H9 (cell line): Measurements from ENCODE around the gene GTF3C5. TPM values are rescaled to one million over a fixed set of nuclear protein-coding genes. Genes with fewer than 3 reads are reported as not detected.

Experiments
- DNase-seq: peaks from one replicate; pipeline ENCODE4 v3.0.0-alpha.2; 2017
- H2AFZ ChIP-seq: one replicate; pipeline ENCODE4 v1.6.1; 2013; ENCODE audit warnings: mild to moderate bottlenecking, low read length, control low read depth, moderate library complexity
- H2AK5ac ChIP-seq: 2 replicates; pipeline ENCODE4 v1.6.1; 2013; ENCODE audit warnings: low read length, control low read depth, mixed read lengths; ENCODE audit not compliant: insufficient read length
- H2BK120ac ChIP-seq: one replicate; pipeline ENCODE4 v1.6.1; 2013; ENCODE audit warnings: low read depth, mild to moderate bottlenecking, low read length, control low read depth, inconsistent platforms; ENCODE audit not compliant: poor library complexity, severe bottlenecking
- H2BK12ac ChIP-seq: 2 replicates; pipeline ENCODE4 v1.6.1; 2013; ENCODE audit warnings: low read length, control low read depth, mixed read lengths, low read depth; ENCODE audit not compliant: insufficient read length
- H2BK15ac ChIP-seq: 2 replicates; pipeline ENCODE4 v1.6.1; 2013; ENCODE audit warnings: low read depth, low read length, control low read depth
- H2BK20ac ChIP-seq: one replicate; pipeline ENCODE4 v1.6.1; 2013; ENCODE audit warnings: low read depth, mild to moderate bottlenecking, low read length, control low read depth, inconsistent platforms; ENCODE audit not compliant: poor library complexity, severe bottlenecking
- H2BK5ac ChIP-seq: 2 replicates; pipeline ENCODE4 v1.6.1; 2013; ENCODE audit warnings: low read length, control low read depth, mixed read lengths; ENCODE audit not compliant: insufficient read length
- H3K14ac ChIP-seq: 2 replicates; pipeline ENCODE4 v1.6.1; 2013; ENCODE audit warnings: low read length, control low read depth; ENCODE audit not compliant: insufficient read depth
- H3K18ac ChIP-seq: 2 replicates; pipeline ENCODE4 v1.6.1; 2013; ENCODE audit warnings: low read depth, mild to moderate bottlenecking, mixed read lengths, low read length, control low read depth; ENCODE audit not compliant: insufficient read length
- H3K23ac ChIP-seq: 2 replicates; pipeline ENCODE4 v1.6.1; 2013; ENCODE audit warnings: low read length, control low read depth, mixed read lengths, low read depth; ENCODE audit not compliant: insufficient read length
- H3K23me2 ChIP-seq: 2 replicates; pipeline ENCODE4 v1.6.1; 2013; ENCODE audit warnings: low read depth, mild to moderate bottlenecking, mixed read lengths, low read length, control low read depth; ENCODE audit not compliant: insufficient read length, poor library complexity, severe bottlenecking
- H3K27ac ChIP-seq: 2 replicates; pipeline ENCODE4 v1.5.1; 2013; ENCODE audit warnings: low read length, control low read depth, mixed read lengths, low read depth; ENCODE audit not compliant: insufficient read length
- H3K27me3 ChIP-seq: 2 replicates; pipeline ENCODE4 v1.6.1; 2013; ENCODE audit warnings: low read length, control low read depth, inconsistent platforms; ENCODE audit not compliant: insufficient read depth
- H3K4ac ChIP-seq: 2 replicates; pipeline ENCODE4 v1.6.1; 2013; ENCODE audit warnings: low read depth, mild to moderate bottlenecking, control low read depth, inconsistent platforms, low read length, moderate library complexity
- H3K4me1 ChIP-seq: 2 replicates; pipeline ENCODE4 v1.6.1; 2013; ENCODE audit warnings: low read length, control low read depth, inconsistent platforms; ENCODE audit not compliant: insufficient read depth
- H3K4me2 ChIP-seq: 2 replicates; pipeline ENCODE4 v1.6.1; 2013; ENCODE audit warnings: low read length, control low read depth, mixed read lengths; ENCODE audit not compliant: insufficient read length, insufficient read depth
- H3K56ac ChIP-seq: 2 replicates; pipeline ENCODE4 v1.6.1; 2013; ENCODE audit warnings: low read depth, mild to moderate bottlenecking, mixed read lengths, low read length, control low read depth; ENCODE audit not compliant: insufficient read length
- H3K79me1 ChIP-seq: 2 replicates; pipeline ENCODE4 v1.6.1; 2013; ENCODE audit warnings: low read depth, mild to moderate bottlenecking, moderate library complexity, low read length, control low read depth, inconsistent platforms; ENCODE audit not compliant: insufficient read depth, poor library complexity, severe bottlenecking
- H3K79me2 ChIP-seq: 2 replicates; pipeline ENCODE4 v1.6.1; 2013; ENCODE audit warnings: low read length, control low read depth, inconsistent platforms; ENCODE audit not compliant: insufficient read depth
- H3K9ac ChIP-seq: 2 replicates; pipeline ENCODE4 v1.6.1; 2013; ENCODE audit warnings: low read length, control low read depth, mixed read lengths; ENCODE audit not compliant: insufficient read length; ENCODE audit errors: extremely low read depth
- H3K9me3 ChIP-seq: one replicate; pipeline ENCODE4 v1.6.1; 2013; ENCODE audit warnings: low read depth, low read length, inconsistent platforms; ENCODE audit not compliant: control insufficient read depth
- H3T11ph ChIP-seq: one replicate; pipeline ENCODE4 v1.6.1; 2013; ENCODE audit warnings: mild to moderate bottlenecking, low read length, control low read depth, inconsistent platforms
- H4K20me1 ChIP-seq: one replicate; pipeline ENCODE4 v1.6.1; 2013; ENCODE audit not compliant: control insufficient read depth, insufficient read length, insufficient read depth
- H4K5ac ChIP-seq: 2 replicates; pipeline ENCODE4 v1.6.1; 2013; ENCODE audit warnings: low read depth, mild to moderate bottlenecking, mixed read lengths, low read length, control low read depth; ENCODE audit not compliant: insufficient read length
- H4K8ac ChIP-seq: replicated peaks from 2 replicates; pipeline ENCODE4 v1.6.1; 2013; ENCODE audit warnings: low read length, control low read depth, mixed read lengths, low read depth; ENCODE audit not compliant: insufficient read length
- H4K91ac ChIP-seq: 2 replicates; pipeline ENCODE4 v1.6.1; 2013; ENCODE audit warnings: low read depth, mild to moderate bottlenecking, moderate library complexity, mixed read lengths, low read length, control low read depth; ENCODE audit not compliant: insufficient read length
- H3K27ac Mint-ChIP-seq, 3 experiments: 2 replicates in 2 of 3; 3 replicates in 1 of 3; pipeline ENCODE4 v1.8.0; 2020 to 2021; ENCODE audit warnings: mixed read lengths in 3 of 3, mild to moderate bottlenecking in 1 of 3, moderate library complexity in 1 of 3
- H3K27me3 Mint-ChIP-seq: 2 replicates; pipeline ENCODE4 v1.8.0; 2021; ENCODE audit warnings: low read depth, mild to moderate bottlenecking, moderate library complexity, mixed read lengths
- H3K36me3 Mint-ChIP-seq, 3 experiments: 2 replicates in 2 of 3; 3 replicates in 1 of 3; pipeline ENCODE4 v1.8.0; 2020 to 2021; ENCODE audit warnings: low read depth in 3 of 3, mixed read lengths in 3 of 3; ENCODE audit not compliant: insufficient read depth in 1 of 3
- H3K4me1 Mint-ChIP-seq, 2 experiments: 2 replicates each; pipeline ENCODE4 v1.8.0; 2020; ENCODE audit warnings: mixed read lengths in 2 of 2
- H3K4me3 Mint-ChIP-seq, 2 experiments: 2 replicates in 1 of 2; 3 replicates in 1 of 2; pipeline ENCODE4 v1.8.0; 2020 to 2021; ENCODE audit warnings: mild to moderate bottlenecking in 2 of 2, mixed read lengths in 2 of 2, moderate library complexity in 1 of 2
- H3K9me3 Mint-ChIP-seq, 2 experiments: 2 replicates in 1 of 2; 3 replicates in 1 of 2; pipeline ENCODE4 v1.8.0; 2020; ENCODE audit warnings: mild to moderate bottlenecking in 2 of 2, mixed read lengths in 2 of 2, moderate library complexity in 1 of 2
- WGBS: extraction: QIAGEN DNeasy Blood & Tissue Kit; methylation state at CpG from one replicate; pipeline ENCODE4 v1.1.7; 2013; ENCODE audit warnings: missing lambda C conversion rate, low lambda C conversion rate, mixed read lengths; ENCODE audit not compliant: insufficient read length; ENCODE audit errors: extremely low coverage; 5-methylcytosine and 5-hydroxymethylcytosine counted together
- total RNA-seq: library from RNA; stranded (reverse); gene quantifications from 2 replicates; pipeline ENCODE4 v1.2.1, GENCODE V29; 2021
- TF ChIP-seq, protein P1 (sequence below): fragments of 200-600 bp; sonication (generic); conservative IDR thresholded peaks from 3 replicates; pipeline ENCODE4 v1.8.0; 2021; ENCODE audit warnings: antibody characterized with exemption, mild to moderate bottlenecking

Gene GTF3C5
- total RNA-seq, 1 experiment from 2014 or later, result 88.9 TPM

GRCh38 chr9:133075925-133076630 lies 45.3 kb downstream of the GTF3C5 start:
- Histone ChIP-seq H4K5ac (no peak overlapping the region), H4K8ac (no peak overlapping the region), H3K23ac (no peak overlapping the region), H2AK5ac (no peak overlapping the region), H4K91ac (no peak overlapping the region), H3K79me2 (no peaks in the 10 kb centered on the region), H3K4me1 (no peaks in the 10 kb centered on the region; the same call in 1 of the 2 replicates), H2BK20ac (no peak overlapping the region), H3K9me3 (no peaks in the 10 kb centered on the region), H2BK12ac (no peak overlapping the region), H3K23me2 (no peaks in the 10 kb centered on the region), H2BK15ac (no peak overlapping the region), H3K4ac (no peak overlapping the region), H2BK120ac (no peak overlapping the region), H3K14ac (no peak overlapping the region), H3K27me3 (no peaks in the 10 kb centered on the region), H2AFZ (no peak overlapping the region), H3K56ac (no peak overlapping the region), H3K27ac (no peak overlapping the region), H3K4me2 (no peak overlapping the region), H4K20me1 (no peaks in the 10 kb centered on the region), H3K79me1 (no peaks in the 10 kb centered on the region), H3K9ac (no peak overlapping the region), H3K18ac (no peak overlapping the region), H2BK5ac (no peak overlapping the region), H3T11ph (no peak overlapping the region)
- Mint-ChIP-seq H3K36me3 (peaks cover 3 to 6% (median 5%) of the 10 kb centered on the region in 3 experiments; a peak in 5 of 7 replicates), H3K27me3 (peaks cover 10% of the 10 kb centered on the region), H3K4me1 (peaks cover 14 to 17% of the 10 kb centered on the region in 2 experiments), H3K9me3 (no peaks in the 10 kb centered on the region), H3K4me3 (no peak overlapping the region), H3K27ac (no peak overlapping the region)
- no peak for DNase-seq
- WGBS, result no CpG with 5 or more reads among the region's 4 CpGs
- TF ChIP-seq, protein P1, sequence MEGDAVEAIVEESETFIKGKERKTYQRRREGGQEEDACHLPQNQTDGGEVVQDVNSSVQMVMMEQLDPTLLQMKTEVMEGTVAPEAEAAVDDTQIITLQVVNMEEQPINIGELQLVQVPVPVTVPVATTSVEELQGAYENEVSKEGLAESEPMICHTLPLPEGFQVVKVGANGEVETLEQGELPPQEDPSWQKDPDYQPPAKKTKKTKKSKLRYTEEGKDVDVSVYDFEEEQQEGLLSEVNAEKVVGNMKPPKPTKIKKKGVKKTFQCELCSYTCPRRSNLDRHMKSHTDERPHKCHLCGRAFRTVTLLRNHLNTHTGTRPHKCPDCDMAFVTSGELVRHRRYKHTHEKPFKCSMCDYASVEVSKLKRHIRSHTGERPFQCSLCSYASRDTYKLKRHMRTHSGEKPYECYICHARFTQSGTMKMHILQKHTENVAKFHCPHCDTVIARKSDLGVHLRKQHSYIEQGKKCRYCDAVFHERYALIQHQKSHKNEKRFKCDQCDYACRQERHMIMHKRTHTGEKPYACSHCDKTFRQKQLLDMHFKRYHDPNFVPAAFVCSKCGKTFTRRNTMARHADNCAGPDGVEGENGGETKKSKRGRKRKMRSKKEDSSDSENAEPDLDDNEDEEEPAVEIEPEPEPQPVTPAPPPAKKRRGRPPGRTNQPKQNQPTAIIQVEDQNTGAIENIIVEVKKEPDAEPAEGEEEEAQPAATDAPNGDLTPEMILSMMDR, result no peak
